T-helper 2 cell treated with Interferon-gamma antibody and Interleukin-4, amounts not matched to agents 100 ng/mL and 5 ng/mL, for 36 hours (primary cell): Measurements from ENCODE around the gene IGF2BP3. TPM values are rescaled to one million over a fixed set of nuclear protein-coding genes. Genes with fewer than 3 reads are reported as not detected.

Experiments used
- intact Hi-C: fragments of 100-400 bp; cut with micrococcal nuclease; formaldehyde crosslinking; loops from one replicate; pipeline ENCODE4 v1.15.1; 2023
- total RNA-seq: library from RNA; stranded (reverse); gene quantifications from 2 replicates; pipeline ENCODE4 v1.2.3, GENCODE V29; 2022

The IGF2BP3 gene
- total RNA-seq, 1 donor from 2014 or later: 15.0 TPM

DNA sequence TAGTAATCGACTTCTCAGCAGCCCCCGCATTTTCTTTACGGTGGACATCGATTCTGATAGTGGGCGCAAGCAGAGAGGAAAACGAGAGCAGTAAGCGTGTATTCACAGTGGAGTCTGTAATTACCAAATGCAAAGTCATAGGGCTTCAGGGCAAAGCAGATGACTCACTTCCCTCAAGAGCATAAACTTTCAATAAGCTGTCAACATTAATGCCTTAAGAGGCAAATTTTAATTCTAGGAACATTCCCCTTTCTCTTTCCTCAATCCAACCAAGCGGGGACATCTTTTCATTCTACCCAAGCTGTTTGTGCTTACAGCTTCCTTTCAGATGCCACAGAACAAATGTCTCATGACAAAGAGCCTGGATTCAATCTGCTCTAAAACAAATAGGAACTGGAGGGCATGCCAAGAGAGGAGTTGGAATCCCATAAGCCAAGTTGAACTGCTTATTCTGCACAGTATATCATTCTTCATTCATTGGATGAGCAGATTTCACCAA lies 122.6 kb downstream of the IGF2BP3 start:
- intact Hi-C loops: loop anchor here (5.0 kb wide), 1 partner anchor 250 kb away; the partner anchor contains the start of gene CCDC126

DNA sequence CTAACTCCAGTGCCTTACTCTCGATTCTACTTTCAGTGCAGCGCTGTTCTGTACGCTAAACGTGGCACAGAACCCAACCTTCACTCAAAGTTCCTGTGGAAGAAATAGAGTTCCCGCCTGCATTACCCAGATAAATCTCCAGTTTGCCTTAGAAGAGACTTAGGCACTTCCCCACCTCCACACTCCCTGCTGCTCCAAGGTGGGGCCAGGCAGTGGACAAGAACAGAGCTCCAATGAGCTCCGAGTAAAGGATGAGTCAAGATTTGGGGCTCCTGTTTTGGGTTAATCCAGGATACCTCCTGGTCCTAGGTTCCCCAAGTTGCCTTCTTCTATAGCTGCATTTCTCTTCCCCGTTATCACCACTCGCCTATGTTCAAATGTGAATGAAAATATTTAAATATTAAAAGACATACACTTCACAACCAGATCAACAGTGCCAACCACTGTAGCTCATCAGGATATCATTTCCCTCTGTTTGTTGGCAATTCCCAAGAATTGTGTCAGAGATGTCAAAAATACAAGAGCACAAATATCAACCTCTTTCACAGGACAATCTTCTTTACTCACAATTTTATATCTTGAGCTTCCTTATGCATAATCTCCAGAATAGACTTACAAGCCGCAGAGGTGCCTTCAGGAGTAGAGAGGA lies 123.1 kb downstream of the IGF2BP3 start:
- intact Hi-C loops: loop anchor here (5.0 kb wide), 1 partner anchor 250 kb away; the partner anchor contains the start of gene CCDC126

DNA sequence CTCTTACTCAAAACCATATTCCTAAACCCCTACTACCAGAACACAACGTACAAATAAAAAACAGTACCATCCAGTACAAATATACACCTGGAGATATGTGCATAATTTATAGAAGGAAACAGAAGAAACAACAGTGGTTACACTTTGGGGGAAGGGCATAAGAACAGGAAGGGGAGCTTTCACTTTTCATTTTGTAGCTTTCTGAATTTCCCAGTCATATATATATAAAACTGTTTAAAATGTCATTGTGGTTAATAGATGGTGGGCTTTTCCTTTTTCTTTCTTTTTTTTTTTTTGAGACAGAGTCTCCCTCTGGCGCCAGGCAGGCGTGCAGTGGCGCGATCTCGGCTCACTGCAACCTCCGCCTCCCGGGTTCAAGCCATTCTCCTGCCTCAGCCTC lies 124.0 kb downstream of the IGF2BP3 start:
- intact Hi-C loops: loop anchor here (1.0 to 5.0 kb wide), 3 partner anchors 10 to 251 kb away; partner anchors contain the start of genes CCDC126 and MALSU1

- intact Hi-C loops: loop anchor here (5.0 kb wide), 1 partner anchor 252 kb away; the partner anchor contains the start of gene CCDC126
Observed at GRCh38 chr7:23345601-23346000, 124.7 kb downstream of the IGF2BP3 start.

GRCh38 chr7:23343806-23344475 lies 126.3 kb downstream of the IGF2BP3 start:
- intact Hi-C loops: no loop called here

- intact Hi-C loops: no loop called here
Observed at GRCh38 chr7:23343102-23343501, 127.2 kb downstream of the IGF2BP3 start.

DNA sequence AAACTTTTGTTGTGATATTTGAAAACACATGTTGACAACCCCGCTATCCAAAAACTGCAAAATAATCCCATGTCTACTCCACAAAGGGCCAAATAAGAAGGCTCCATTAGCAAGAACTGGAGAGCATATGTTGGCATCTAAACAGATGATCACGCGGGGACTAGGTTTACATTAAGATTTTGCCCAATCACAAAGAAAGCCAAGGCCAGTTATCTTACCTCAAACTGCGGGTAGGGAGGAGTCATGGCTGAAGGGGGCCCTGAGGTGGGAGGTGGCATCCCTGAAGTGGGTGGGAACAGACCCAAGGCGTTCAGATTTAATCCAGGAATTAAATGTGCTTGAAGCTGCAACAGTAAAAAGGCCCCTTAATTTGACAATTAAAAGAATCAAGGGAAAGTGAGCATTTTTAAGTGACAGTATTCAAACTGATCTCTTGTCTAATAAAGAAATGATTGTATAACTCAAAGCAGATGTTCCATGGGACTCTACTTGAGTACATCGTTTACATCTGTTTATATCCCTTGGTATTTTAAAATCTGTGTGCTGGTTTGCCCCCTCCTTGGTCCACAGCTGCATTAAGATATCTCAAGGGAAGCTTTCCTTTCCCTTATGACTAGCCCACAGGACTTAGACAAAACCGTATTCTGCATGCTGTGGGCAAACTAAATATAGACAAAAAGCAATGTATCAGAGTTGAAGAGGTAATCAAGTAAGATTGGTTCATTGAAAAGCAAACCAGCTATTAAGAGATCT lies 128.3 kb downstream of the IGF2BP3 start:
- intact Hi-C loops: no loop called here

DNA sequence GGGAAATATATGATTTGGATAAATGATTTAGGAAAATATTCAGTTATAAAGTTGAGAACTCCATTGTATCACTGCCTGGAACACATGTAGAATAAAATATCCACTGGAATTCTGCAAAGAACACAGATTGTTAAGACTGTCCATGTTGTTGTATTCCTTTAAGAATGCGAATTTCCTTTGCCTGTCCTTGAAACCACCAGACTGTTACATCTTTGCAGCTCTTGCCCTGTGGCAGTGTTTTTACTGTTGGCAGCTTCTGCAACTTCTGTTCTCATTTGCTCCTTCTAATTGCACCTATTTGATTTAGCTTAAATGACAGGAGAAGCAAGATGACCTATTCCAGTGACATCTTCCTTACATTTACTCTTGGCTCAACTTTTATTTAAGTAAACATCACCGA lies 131.4 kb downstream of the IGF2BP3 start:
- intact Hi-C loops: no loop called here

DNA sequence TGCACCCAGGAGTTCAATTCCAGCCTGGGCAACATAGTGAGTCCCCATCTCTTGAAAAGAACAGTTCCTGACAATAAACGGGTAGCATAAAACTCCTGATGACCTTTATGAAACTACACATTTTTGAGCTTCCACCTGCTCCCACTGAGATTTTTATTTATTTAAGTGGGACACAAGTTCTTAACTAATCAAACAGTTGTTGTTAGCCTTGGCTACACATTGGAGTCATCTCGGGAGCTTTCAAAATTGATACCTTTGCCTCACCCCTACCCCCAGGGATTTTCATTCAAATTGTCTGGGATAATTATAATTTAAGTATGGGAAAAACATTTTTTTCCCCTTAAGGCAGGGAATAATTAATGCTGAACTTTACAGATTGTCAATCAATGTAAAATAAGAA lies 131.9 kb downstream of the IGF2BP3 start:
- intact Hi-C loops: no loop called here

DNA sequence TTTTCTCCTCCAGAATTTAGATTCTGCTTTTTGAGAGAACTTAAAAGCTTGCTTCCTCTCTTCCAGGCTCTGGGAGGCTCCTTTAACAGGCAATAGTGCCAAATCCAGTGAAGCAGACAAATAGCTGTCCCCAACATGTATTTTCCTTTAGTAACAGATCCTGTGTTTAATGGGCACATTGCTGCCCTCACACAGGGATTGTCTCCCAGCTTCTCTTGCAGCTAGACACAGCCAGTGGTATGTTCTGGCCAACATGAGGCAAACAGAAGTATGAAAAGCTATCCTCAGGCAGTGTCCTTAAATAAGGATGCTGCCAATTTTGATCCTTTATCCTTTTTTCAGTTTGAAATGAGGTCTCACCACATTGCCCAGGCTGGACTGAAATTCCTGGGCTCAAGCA lies 132.9 kb downstream of the IGF2BP3 start:
- intact Hi-C loops: no loop called here

- intact Hi-C loops: no loop called here
Observed at GRCh38 chr7:23336799-23337283, 133.4 kb downstream of the IGF2BP3 start.

- intact Hi-C loops: no loop called here
Observed at GRCh38 chr7:23336086-23336485, 134.2 kb downstream of the IGF2BP3 start.

DNA sequence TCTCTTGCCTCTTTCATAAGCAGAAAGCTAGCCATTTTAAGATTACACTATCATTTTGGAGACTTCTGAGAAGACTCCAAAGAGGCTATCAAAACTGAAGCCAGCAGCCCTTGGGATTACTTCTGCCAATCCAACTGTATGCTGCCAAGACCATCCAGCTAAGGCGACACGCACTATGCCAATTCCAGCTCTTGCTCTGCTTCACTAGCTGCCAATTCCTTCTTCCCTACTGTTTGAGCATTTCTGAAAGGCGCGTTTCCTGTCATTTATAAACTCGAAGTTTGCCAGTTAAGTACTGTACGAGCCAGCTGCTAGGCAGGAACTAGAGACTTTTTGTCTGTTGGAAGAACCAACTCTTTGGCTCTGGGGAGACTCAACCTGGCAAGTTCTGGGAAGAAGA lies 134.7 kb downstream of the IGF2BP3 start:
- intact Hi-C loops: no loop called here

- intact Hi-C loops: no loop called here
Observed at GRCh38 chr7:23335136-23335535, 135.2 kb downstream of the IGF2BP3 start.

DNA sequence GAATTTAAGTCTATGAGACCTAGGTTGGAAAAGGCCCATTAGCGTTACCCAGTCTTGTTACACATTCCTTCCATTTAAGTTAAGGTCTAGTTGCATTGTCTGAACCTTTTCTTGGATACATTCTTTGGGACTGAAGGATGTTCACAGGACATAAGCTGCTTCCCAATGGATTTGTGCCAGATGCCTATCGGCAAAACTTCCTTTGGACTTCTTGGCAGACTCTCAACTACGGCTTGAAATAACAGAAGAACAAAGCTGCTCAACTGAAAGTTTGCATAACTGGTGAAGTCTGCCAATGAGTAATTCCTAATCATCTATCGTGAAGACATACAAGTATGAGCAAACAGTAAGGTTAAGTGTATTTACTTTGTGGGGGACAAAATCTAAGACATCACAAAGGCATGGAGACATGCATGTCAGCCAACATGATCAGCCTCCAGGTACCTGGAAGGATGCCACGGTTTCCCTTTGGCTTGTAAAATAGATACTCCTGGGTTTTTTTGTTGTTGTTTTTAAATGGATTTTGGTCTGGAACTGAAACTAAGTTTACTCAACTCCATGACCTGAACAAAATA lies 135.7 kb downstream of the IGF2BP3 start:
- intact Hi-C loops: no loop called here

DNA sequence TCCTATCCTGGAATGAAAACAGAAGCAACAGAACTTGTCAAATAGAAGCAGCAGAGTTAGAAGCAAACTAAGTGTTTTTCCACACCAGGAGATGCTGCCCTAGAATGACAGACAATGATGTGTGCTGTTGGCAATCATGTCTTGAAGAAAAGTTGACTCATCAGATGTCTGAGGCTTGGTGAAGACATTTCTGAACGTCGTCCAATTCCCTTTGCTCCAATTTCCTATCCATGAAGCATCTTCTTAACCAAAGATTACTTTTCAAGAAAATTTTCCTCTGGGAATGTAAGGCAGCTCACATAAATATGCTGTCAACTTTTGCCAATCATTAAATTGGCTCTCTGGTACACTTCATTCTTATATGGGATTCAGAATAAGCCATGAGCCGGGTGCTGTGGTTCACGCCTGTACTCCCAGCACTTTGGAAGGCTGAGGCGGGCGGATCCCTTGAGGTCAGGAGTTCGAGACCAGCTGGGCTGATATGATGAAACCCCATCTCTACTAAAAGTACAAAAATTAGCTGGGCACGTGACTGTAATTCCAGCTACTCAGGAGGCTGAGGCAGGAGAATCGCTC lies 136.5 kb downstream of the IGF2BP3 start:
- intact Hi-C loops: no loop called here

DNA sequence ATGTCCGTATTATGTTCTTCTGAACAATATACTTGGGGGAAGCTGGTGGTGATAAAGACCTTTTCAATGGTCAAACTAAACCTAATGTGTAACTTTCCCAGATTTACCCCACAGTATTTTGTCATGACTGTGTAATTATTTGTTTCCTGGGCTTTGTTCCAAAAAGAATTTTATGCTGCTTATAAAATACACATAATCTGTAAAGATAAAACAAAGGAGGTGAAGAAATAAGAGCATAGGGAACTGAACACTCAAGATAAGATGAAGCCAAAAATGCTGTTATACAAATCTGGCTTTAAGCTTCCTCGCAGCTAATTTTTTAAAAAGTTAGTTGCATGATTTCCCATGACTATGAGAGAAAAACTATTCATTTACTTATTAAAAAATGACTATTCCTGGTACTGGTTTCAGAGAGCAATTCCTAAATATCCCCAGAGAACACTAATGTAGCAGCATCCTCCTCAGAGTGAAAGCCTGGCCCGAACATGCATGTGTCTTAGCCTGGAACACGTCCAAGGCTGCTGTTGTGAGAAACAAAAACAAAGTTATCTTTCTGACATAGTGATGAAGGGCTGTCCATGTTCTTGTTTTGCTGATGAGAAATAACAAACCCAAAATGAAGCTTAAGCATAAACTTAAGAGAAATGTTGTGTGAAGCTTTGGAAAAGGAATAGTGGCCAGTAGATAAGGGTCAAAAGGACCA lies 137.2 kb downstream of the IGF2BP3 start:
- intact Hi-C loops: no loop called here

GRCh38 chr7:23332193-23332592 lies 138.1 kb downstream of the IGF2BP3 start:
- intact Hi-C loops: no loop called here

GRCh38 chr7:23331132-23331531 lies 139.2 kb downstream of the IGF2BP3 start:
- intact Hi-C loops: no loop called here

DNA sequence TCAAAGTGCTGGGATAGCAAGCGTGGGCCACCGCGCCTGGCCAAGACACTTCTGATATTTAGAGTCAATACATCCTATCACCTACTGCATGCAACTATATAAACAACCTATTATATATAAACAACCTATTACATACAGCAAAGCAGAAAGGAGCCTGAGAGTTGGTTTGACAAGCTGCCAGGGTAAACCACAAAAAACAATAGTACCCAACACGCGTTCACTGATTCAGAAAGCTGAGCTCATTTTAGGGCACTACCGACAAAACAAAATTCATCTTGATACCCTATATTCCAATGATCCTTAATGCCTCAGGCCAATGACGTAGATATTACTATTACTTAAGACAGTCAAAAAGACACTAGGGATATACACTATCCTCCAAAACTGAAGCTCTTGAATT lies 154.9 kb downstream of the IGF2BP3 start:
- intact Hi-C loops: no loop called here
